Cardiac fibroblast (primary cell): ENCODE results near the gene THRB.

Experiments
- DNase-seq, 2 donors: peaks; one replicate each; pipeline versions ENCODE4 v3.0.0 to v3.0.0-alpha.2; 2010; ENCODE audit warnings: low read depth in 2 of 2
- H3K4me3 ChIP-seq, 2 donors: replicated peaks in 1 of 2; 1 replicate in 1 of 2; 2 replicates in 1 of 2; pipeline ENCODE4 v1.5.1; 2011; ENCODE audit warnings: low read depth in 2 of 2, low read length in 2 of 2, mild to moderate bottlenecking in 2 of 2, moderate library complexity in 1 of 2
- TF ChIP-seq, protein P1 (sequence below): IDR thresholded peaks from one replicate; pipeline ENCODE4 v1.5.1; 2011; ENCODE audit warnings: low read depth, mild to moderate bottlenecking, low read length, inconsistent platforms

The THRB gene

GRCh38 chr3:24363242-24363641 lies 131.4 kb downstream of the THRB start:
- TF ChIP-seq, protein P1, sequence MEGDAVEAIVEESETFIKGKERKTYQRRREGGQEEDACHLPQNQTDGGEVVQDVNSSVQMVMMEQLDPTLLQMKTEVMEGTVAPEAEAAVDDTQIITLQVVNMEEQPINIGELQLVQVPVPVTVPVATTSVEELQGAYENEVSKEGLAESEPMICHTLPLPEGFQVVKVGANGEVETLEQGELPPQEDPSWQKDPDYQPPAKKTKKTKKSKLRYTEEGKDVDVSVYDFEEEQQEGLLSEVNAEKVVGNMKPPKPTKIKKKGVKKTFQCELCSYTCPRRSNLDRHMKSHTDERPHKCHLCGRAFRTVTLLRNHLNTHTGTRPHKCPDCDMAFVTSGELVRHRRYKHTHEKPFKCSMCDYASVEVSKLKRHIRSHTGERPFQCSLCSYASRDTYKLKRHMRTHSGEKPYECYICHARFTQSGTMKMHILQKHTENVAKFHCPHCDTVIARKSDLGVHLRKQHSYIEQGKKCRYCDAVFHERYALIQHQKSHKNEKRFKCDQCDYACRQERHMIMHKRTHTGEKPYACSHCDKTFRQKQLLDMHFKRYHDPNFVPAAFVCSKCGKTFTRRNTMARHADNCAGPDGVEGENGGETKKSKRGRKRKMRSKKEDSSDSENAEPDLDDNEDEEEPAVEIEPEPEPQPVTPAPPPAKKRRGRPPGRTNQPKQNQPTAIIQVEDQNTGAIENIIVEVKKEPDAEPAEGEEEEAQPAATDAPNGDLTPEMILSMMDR: no peak
- DNase-seq: peak; percentile 41 to 66
- H3K4me3 ChIP-seq: no peak overlapping the region

- TF ChIP-seq, protein P1: no peak
Measured at GRCh38 chr3:24361623-24362022, 133.0 kb downstream of the THRB start.

GRCh38 chr3:24360957-24361356 lies 133.7 kb downstream of the THRB start:
- TF ChIP-seq, protein P1: no peak
- no peak for DNase-seq

More at GRCh38 chr3:24361623-24362022, 133.0 kb downstream of the THRB start:
- H3K4me3 ChIP-seq: no peak overlapping the region
- DNase-seq: no peak

GRCh38 chr3:24359645-24360462 lies 134.8 kb downstream of the THRB start:
- H3K4me3 ChIP-seq: no peak overlapping the region
- TF ChIP-seq, protein P1: no peak
- no peak for DNase-seq

More at GRCh38 chr3:24360957-24361356, 133.7 kb downstream of the THRB start:
- no peak overlapping the region for H3K4me3 ChIP-seq

GRCh38 chr3:24359102-24359501 lies 135.5 kb downstream of the THRB start:
- TF ChIP-seq, protein P1: no peak
- no peak for DNase-seq
- H3K4me3 ChIP-seq: no peak overlapping the region

DNA sequence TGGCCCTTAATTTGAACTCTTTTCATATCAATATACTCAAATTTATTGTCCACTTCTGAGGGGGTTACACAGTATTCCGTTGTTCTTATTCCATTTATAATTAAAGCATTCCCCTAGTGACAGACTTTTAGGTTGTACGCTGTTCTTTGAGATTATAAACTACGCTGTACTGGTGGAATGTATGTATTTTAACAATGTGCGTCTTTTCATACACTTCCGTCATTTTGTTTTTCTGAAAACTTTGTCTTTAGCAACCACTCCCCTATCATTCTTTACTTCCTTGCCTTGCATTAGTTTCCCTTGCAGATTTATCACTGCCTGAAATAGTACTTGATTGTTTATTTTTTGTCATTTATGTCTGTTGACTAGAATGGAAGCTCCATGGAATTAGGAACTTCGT lies 137.0 kb downstream of the THRB start:
- TF ChIP-seq, protein P1: no peak
- no peak for DNase-seq
- no peak overlapping the region for H3K4me3 ChIP-seq
